ENCODE data around the gene BMPR1A.

BMPR1A gene

GRCh38 chr10:86953747-86954680, 197.6 kb downstream of the BMPR1A start:
- no peaks in the 10 kb centered on the region for H3K36me3 ChIP-seq (ENCODE audit: insufficient read depth, low read length)

DNA sequence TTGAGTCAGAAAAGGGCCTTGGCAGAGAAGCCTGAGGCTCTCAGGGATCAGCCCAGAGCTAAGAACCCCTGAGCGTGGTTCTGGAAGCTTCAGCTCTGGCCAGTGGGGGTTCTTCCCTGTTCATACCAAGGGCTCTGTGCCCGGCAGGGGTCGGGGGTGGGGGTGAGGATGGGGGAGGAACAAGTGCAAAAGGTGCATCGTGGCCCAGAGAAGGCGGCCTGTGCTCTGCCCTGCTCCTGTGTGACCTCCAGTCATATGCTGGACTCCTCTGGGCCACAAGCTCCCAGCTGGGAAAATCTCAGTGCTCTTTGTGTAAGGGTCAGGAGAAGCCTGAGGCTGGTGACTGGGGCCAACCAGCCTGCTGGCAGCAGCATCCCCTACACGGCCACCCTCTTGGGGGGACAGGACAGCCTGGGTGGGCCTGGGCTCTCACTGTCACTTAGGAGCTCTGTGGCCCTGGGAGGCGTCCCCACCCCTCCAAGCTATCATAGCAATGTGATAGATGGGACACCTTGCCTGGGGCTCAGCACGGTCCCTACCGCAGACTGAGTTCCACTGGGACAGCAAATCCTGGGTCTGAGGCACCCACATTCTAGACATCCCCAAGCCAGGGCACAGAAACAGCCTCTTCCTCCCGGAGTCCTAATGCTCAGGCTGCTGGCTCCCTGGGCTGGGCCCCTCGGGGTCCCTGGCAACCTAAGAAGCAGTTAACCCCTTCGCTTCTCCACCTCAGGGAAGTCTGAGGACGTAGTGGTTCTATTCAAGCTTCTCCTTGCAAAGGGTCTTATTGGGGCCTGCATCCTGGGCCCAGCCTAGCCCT, 198.5 kb downstream of the BMPR1A start:
- H3K79me2 ChIP-seq (ENCODE audit: insufficient read depth, low read length): no peaks in the 10 kb centered on the region
- H3K9me2 ChIP-seq (replicated peaks; ENCODE audit: low read depth, low read length): no peaks in the 10 kb centered on the region
- H3K9ac ChIP-seq (ENCODE audit: low read depth, low read length, poor library complexity, severe bottlenecking): no peak overlapping the region
- no peaks in the 10 kb centered on the region for H3K27me3 ChIP-seq (ENCODE audit: insufficient read depth, low read length, poor library complexity, severe bottlenecking)
- H3K36me3 ChIP-seq (ENCODE audit: insufficient read depth, low read length): no peaks in the 10 kb centered on the region
- no peak overlapping the region for H3K4me2 ChIP-seq (ENCODE audit: low read depth, low read length, poor library complexity, severe bottlenecking)
- no peak for TF ChIP-seq EZH2phosphoT487 (IDR thresholded peaks at IDR 0.05; ENCODE audit: borderline replicate concordance)
- TF ChIP-seq, protein P1, sequence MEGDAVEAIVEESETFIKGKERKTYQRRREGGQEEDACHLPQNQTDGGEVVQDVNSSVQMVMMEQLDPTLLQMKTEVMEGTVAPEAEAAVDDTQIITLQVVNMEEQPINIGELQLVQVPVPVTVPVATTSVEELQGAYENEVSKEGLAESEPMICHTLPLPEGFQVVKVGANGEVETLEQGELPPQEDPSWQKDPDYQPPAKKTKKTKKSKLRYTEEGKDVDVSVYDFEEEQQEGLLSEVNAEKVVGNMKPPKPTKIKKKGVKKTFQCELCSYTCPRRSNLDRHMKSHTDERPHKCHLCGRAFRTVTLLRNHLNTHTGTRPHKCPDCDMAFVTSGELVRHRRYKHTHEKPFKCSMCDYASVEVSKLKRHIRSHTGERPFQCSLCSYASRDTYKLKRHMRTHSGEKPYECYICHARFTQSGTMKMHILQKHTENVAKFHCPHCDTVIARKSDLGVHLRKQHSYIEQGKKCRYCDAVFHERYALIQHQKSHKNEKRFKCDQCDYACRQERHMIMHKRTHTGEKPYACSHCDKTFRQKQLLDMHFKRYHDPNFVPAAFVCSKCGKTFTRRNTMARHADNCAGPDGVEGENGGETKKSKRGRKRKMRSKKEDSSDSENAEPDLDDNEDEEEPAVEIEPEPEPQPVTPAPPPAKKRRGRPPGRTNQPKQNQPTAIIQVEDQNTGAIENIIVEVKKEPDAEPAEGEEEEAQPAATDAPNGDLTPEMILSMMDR (conservative IDR thresholded peaks at IDR 0.05; ENCODE audit: low read length): no peak
- H3K4me1 ChIP-seq (ENCODE audit: insufficient read depth, low read length, poor library complexity, severe bottlenecking): peaks cover 6% of the 10 kb centered on the region
- peaks cover 6% of the 10 kb centered on the region; the same call in 1 of the 2 replicates for H3K9me3 ChIP-seq (ENCODE audit: insufficient read depth, low read depth, low read length)
- H2AFZ ChIP-seq (ENCODE audit: low read length): no peak overlapping the region
- H4K20me1 ChIP-seq (ENCODE audit: insufficient read depth, low read length, poor library complexity, severe bottlenecking): no peaks in the 10 kb centered on the region
- H3F3A ChIP-seq (ENCODE audit: low read depth): no peaks in the 10 kb centered on the region
- H3K4me3 ChIP-seq (ENCODE audit: low read length, poor library complexity, severe bottlenecking): no peak overlapping the region

More at GRCh38 chr10:86953747-86954680, 197.6 kb downstream of the BMPR1A start:
- H3K4me2 ChIP-seq (ENCODE audit: low read depth, low read length, poor library complexity, severe bottlenecking): no peak overlapping the region
- H3F3A ChIP-seq (ENCODE audit: low read depth): no peaks in the 10 kb centered on the region
- H2AFZ ChIP-seq (ENCODE audit: low read length): no peak overlapping the region
- H3K27me3 ChIP-seq (ENCODE audit: insufficient read depth, low read length, poor library complexity, severe bottlenecking): no peaks in the 10 kb centered on the region
- no peaks in the 10 kb centered on the region for H3K79me2 ChIP-seq (ENCODE audit: insufficient read depth, low read length)
- H3K9me2 ChIP-seq (replicated peaks; ENCODE audit: low read depth, low read length): no peaks in the 10 kb centered on the region
- peaks cover 6% of the 10 kb centered on the region for H3K4me1 ChIP-seq (ENCODE audit: insufficient read depth, low read length, poor library complexity, severe bottlenecking)
- TF ChIP-seq EZH2phosphoT487 (IDR thresholded peaks at IDR 0.05; ENCODE audit: borderline replicate concordance): no peak
- TF ChIP-seq, protein P1 (conservative IDR thresholded peaks at IDR 0.05; ENCODE audit: low read length): no peak
- H3K9me3 ChIP-seq (ENCODE audit: insufficient read depth, low read depth, low read length): peaks cover 6% of the 10 kb centered on the region; the same call in 1 of the 2 replicates
- H3K4me3 ChIP-seq (ENCODE audit: low read length, poor library complexity, severe bottlenecking): no peak overlapping the region
- no peaks in the 10 kb centered on the region for H4K20me1 ChIP-seq (ENCODE audit: insufficient read depth, low read length, poor library complexity, severe bottlenecking)
- H3K9ac ChIP-seq (ENCODE audit: low read depth, low read length, poor library complexity, severe bottlenecking): no peak overlapping the region

- Histone ChIP-seq H3K36me3 (ENCODE audit: insufficient read depth, low read length) (no peaks in the 10 kb centered on the region), H3K4me3 (ENCODE audit: low read length, poor library complexity, severe bottlenecking) (no peak overlapping the region), H3K9me3 (ENCODE audit: insufficient read depth, low read depth, low read length) (peaks cover 6% of the 10 kb centered on the region; the same call in 1 of the 2 replicates), H3K79me2 (ENCODE audit: insufficient read depth, low read length) (no peaks in the 10 kb centered on the region), H3K27me3 (ENCODE audit: insufficient read depth, low read length, poor library complexity, severe bottlenecking) (no peaks in the 10 kb centered on the region), H3F3A (ENCODE audit: low read depth) (no peaks in the 10 kb centered on the region), H2AFZ (ENCODE audit: low read length) (no peak overlapping the region), H3K9me2 (replicated peaks; ENCODE audit: low read depth, low read length) (no peaks in the 10 kb centered on the region), H4K20me1 (ENCODE audit: insufficient read depth, low read length, poor library complexity, severe bottlenecking) (no peaks in the 10 kb centered on the region), H3K9ac (ENCODE audit: low read depth, low read length, poor library complexity, severe bottlenecking) (no peak overlapping the region), H3K4me2 (ENCODE audit: low read depth, low read length, poor library complexity, severe bottlenecking) (no peak overlapping the region), H3K4me1 (ENCODE audit: insufficient read depth, low read length, poor library complexity, severe bottlenecking) (peaks cover 6% of the 10 kb centered on the region)
- TF ChIP-seq, protein P1 (conservative IDR thresholded peaks at IDR 0.05; ENCODE audit: low read length): no peak
- TF ChIP-seq EZH2phosphoT487 (IDR thresholded peaks at IDR 0.05; ENCODE audit: borderline replicate concordance): no peak
Measured at GRCh38 chr10:86955501-86956194, 199.2 kb downstream of the BMPR1A start.

Data from Loucy (cell line).